ENCODE measurements around the gene TMEM266.

TMEM266 gene

DNA sequence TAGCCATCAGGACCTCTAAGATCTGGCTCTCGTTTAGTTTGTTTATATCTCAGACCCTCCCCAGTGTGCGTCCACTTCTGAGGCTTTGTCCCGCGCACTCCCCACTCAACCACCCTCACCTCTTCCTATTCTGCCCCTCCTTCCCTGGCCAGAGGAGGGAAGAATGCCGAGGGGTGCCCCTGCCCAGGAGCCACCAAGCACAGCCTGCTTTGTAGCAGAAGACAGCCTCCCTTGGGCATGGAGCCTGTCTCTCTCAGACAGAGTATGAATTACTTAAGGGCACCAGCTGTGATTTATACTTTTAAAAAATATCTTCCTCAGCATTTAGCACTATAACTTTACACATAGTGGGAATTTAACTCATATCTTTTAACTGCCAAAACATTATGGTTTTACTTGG, 6.0 kb downstream of the TMEM266 start:
- DNase-seq (ENCODE audit: low read depth in 4 of 4, low spot score in 1 of 4) = no peak

DNA sequence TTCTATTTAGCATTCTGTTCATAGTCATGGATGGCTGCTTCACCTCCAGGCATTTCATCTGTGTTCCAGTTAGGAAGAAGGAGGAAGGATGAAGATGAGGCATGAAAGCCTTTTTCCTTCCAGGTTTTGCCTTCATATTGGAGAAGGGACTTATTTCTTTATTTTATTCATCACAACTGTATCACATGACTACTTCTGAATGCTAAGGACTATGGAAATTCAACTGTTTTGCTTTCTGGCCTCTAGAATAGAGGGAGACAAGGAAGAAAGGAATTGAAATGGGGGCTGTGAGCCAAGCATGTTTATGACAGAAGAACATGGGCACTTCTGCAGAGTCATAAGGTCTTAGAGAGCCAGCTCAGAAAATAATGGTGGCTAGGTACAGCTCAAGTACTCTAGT, 10.4 kb downstream of the TMEM266 start:
- no peak for DNase-seq (ENCODE audit: low read depth in 4 of 4, low spot score in 1 of 4)

DNA sequence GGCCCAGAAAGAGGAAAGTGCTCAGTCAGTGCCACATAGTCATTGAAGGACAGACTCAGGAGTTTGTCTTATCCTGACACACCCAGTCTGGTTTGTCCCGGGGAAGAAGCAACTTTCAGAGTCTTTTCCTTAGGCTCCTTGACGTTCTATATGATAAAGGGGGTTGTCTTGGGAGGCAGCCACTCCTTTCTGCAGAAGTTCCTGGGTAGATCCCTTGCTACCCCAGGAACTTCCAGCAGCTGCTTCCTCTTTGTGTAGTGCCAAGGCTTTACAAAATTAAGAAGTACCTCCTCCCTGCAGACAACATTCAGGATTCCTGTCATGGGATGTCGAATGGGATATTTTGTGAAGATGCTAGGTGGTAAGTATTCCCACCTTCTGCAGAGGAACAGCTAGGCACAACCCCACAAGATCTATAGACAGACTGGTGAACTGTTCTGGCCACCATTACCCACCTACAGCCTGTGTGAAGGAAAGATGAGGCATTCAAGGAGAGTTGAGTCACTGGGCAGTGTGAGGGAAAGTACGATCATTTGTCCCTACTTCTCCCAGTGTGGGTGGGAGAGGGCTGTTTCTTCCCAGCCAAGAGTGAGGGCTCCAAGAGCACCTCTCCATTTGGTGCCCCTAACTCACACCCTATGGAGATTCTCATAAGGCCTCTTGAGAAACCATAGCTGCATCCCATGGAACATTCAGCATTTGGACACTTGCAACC, 11.3 kb downstream of the TMEM266 start:
- DNase-seq (ENCODE audit: low read depth in 4 of 4, low spot score in 1 of 4) = no peak

DNA sequence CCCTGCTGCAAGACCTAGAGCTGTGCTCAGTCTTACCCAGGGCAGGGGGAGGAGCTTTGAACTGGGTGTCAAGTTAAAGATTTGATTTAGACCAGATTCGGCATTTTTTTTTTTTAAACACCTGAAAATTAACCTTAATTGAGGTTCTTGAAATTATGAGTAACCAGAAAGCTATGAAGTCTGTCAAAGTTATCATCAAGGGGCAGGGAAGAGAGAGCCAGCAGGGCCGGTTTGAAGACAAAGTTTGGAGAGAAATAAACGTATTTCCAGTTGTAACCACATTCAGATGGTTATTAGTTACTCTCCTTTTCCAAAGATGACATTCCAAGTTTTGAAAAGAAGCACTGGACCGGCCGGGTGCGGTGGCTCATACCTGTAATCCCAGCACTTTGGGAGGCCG, 12.0 kb downstream of the TMEM266 start:
- no peak for DNase-seq (ENCODE audit: low read depth in 4 of 4, low spot score in 1 of 4)

DNA sequence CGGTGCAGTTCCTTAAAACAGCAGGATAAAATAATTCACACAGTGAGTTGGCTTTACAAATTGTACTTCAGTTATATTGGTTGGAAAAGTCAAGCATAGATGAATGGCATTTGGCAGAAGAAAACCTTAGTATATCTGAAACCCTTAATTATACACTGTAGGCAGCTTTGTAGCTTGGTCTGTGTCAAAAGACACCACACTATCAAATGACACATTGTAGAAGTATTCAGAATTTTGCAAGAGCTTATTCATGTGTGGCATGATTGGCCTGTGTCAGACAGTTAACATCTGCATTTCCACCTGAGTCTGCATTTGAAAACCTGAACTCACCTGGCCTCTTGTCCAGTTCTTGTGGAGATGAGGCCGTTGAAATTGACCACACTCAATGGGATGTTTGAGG, 13.8 kb downstream of the TMEM266 start:
- DNase-seq (ENCODE audit: low read depth in 4 of 4, low spot score in 1 of 4) = no peak

DNA sequence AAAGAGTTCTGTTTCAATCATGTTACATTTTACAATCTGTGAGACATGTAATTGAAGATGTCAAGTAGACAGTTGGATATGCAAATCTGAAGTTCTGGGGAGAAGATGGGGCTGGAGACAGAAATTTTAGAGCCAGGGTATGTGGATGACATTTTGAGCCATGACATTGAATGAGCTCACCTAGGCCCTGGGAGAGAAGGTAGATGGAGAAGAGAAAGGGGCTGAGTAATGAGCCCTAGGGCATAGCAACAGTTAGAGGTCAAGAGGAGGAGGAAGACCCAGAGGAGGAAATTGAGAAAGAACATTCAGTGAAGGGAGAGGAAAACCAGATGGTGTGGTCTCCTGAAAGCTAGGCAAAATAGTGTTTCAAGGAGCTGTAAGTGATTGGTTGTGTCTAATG, 15.3 kb downstream of the TMEM266 start:
- DNase-seq (ENCODE audit: low read depth in 4 of 4, low spot score in 1 of 4) = no peak

DNA sequence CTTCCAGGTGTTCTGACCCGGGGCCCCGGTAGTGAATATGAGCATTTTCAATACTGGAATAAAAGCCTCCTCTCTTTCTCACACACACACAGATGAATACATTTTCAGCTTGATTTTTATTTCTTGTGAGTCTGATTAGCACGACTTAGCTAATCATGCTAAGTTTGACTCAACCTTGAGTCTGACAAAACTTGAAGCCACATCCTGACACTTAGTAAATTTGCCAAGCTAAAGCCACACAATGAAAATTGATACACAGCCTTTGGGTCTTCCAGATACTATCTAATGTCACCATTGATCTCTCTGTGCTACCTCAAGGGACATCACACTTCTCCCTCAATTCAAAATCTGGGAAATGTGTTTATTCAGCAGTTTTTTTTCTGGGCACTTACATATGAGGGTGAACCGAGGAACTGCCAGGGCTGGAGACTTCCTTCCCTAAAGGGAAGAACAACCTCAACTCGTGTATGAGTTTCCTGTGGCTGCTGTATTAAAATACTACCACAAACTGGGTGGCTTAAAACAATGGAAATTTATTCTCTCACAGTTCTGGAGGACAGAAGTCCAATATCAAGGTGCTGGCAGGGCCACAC, 18.6 kb downstream of the TMEM266 start:
- DNase-seq (ENCODE audit: low read depth in 4 of 4, low spot score in 1 of 4) = no peak

DNA sequence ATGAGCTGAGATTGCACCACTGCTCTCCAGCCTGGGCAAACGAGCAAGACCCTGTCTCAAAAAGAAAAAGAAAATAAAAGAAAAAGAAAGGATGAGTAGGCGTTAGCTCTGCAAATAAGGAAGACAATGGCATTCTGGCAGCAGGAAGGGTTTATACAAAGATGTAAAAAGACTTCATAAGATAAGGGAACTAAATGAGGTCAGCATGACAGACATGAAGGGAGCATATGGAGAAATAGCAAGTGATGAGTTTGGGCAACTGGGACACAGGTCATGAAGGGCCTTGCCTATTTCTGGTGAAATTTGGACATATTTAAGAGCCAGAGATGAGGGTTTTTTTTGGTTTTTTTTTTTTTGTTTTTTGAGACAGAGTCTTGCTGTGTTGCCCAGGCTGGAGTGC, 24.5 kb downstream of the TMEM266 start:
- DNase-seq (ENCODE audit: low read depth in 4 of 4, low spot score in 1 of 4) = no peak

DNA sequence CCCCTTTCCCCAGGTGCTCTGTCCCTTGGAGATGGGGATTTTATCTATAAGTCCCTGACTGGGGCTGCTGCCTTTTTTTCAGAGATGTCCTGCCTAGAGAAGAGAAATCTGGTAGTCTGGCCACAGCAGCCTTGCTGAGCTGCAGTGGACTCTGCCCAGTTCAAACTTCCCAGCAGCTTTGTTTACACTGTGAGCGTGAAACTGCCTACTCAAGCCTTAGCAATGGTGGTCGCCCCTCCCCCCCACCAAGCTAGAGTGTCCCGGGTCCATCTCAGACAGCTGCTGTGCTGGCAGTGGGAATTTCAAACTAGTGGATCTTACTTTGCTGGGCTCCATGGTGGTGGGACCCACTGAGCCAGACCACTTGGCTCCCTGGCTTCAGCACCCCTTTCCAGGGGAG, 38.9 kb downstream of the TMEM266 start:
- DNase-seq (ENCODE audit: low read depth in 4 of 4, low spot score in 1 of 4) = no peak

DNA sequence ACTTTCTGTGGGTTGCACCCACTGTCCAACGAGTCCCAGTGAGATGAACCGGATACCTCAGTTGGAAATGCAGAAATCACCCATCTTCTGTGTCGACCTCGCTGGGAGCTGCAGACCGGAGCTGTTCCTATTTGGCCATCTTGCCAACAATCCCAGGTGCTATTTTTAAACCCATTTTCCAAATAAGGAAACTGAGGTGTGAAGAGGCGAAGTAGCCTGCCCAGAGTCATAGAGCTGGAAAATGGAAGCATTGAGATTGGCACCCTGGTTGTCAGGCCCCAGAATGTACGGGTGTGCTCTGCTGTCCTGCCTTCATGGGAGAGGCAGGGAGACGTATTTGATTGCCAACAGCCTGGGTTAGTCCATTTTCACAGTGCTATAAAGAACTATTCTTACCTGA, 39.6 kb downstream of the TMEM266 start:
- no peak for DNase-seq (ENCODE audit: low read depth in 4 of 4, low spot score in 1 of 4)

DNA sequence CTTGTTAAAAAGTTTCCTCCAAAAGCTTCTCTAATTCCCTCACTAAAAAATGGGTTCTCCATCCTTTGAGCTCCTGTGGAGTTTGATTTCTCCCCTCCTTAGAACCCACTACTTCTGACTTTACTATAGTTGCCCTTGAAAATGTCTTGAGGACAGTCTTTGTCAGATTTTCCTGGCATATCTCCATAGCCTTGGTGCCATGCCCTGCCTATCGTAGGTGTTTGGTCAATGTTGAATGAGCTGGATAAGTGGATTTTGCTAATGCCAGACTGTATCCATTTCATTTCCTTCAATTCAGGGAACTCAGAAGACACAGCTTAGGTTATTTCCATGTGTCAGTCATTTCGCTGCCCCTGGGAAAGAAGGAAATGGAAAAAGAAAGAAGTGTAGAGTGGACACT, 40.6 kb downstream of the TMEM266 start:
- DNase-seq (ENCODE audit: low read depth in 4 of 4, low spot score in 1 of 4) = no peak

DNA sequence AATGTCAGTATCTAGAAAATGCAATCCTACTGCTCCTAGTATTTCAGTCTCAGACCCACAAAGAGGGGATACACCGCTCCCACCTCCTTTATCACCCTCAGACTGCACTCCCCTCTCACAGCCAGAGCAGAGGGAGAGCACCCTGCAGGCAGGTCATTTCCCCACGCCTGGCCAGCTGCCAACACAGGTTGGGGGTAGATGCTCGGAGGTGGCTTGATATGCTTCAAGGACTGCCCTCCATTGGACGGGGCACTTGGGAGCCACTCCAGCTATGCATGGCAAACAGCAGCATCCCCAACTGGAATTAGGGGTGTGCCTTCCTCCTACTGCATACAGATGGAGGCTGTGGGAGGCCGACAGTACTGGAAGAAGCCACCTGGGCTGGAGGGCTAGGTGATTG, 41.9 kb downstream of the TMEM266 start:
- no peak for DNase-seq (ENCODE audit: low read depth in 4 of 4, low spot score in 1 of 4)

DNA sequence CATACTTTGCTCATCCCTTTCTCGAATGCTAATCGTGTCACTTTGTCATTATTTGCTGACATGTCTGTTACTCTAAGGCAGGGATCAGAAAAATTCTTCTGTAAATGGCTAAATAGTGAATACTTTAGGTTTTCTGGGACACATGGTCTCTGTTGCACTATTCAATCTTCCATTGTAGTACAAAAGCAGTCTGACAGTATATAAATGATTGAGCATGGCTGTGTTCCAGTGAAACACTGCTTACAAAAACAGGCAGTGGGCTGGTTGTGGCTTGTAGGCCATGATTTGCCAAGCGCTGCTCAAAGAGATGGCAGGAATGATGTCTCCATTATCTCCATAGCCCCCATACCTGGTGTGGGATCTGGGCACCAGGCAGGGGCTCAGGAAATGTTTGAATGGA, 45.6 kb downstream of the TMEM266 start:
- DNase-seq (ENCODE audit: low read depth in 4 of 4, low spot score in 1 of 4) = no peak

DNA sequence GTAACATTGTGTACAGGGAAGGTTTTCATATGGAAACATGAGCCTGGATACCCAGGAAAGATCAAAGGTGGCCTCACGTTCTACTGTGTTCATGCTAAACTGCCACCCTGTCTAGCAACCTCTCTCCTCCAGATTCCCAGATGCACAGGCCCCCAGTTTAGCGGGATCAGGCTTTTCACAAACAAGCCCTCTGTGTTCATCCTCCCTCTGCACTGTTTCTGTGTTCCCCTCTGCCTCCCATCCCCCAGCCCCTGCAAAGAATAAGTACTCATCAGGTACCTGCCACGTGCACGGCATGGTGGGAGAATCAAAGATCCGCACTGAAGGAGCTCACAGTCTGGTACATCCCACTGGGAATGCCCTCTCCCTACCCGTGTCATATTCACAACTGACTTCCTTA, 46.1 kb downstream of the TMEM266 start:
- no peak for DNase-seq (ENCODE audit: low read depth in 4 of 4, low spot score in 1 of 4)

DNA sequence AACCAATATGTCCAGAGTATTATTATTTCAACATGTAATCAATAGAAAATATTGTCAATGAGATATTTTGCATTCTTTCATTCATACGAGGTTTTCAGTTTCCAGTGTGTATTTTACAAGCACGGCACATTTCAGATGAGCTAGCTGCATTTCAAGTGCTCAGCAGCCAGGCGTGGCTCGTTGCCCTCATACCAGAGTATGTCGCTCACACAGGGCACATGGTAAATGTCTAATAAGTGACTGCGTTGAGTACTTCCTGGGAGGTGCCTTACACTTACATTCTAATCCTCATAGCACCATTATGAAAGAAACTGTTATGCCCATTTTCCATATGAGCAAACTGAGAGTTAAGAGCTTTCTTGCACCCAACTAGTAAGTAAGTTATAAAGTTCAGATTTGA, 47.4 kb downstream of the TMEM266 start:
- no peak for DNase-seq (ENCODE audit: low read depth in 4 of 4, low spot score in 1 of 4)

DNA sequence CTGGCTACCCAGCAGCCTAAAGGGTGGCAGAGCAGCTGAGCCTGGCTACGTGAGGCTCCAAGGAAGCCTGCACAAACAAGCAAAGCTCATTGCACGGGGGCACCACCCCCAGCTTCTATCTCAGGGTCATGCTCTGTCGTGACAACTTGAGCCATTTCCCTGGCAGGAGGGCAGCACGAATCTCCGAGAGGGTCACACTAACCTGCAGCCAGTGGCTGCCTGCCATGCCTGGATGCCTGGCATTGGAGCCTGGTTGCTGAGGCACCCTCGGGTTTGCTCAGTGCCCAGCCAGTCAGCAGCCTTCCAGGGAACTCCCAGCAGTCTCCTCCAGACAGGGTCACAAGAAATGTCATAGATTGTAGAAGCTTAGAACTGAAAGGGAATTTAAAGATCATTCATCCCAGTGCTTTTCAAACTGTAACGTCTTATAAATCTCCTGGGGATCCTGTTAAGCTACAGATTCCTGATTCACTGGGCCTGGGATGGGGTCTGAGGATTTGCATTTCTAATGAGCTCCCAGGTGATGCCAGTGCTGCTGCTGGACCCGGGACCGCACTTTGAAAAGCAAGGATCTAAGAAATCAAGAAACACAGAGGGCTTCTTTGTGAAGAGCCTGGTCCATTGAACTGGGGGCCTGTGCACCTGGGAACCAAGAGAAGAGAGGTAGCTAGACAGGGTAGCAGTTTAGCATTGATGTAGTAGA, 48.4 kb downstream of the TMEM266 start:
- DNase-seq (ENCODE audit: low read depth in 4 of 4, low spot score in 1 of 4) = no peak

DNA sequence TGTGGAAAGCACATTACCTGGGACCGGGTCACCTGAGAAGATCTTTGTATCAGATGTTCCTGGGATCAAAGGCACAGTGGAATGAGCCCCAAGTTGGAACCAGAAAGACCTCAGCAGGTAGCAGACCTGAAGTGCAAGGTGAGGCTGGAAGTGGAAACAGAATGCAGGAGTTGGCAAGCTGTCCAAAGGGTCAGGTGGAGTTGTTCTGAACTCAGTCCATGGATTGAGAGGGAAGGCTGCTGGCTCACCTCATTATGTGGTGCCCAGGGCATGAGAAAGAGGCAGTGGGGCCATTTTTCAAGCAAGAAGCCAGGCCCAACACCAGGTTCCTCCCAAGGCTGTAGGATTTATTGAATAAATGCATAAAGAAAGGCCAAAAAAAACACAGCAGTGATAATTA, 49.3 kb downstream of the TMEM266 start:
- DNase-seq (ENCODE audit: low read depth in 4 of 4, low spot score in 1 of 4) = no peak

DNA sequence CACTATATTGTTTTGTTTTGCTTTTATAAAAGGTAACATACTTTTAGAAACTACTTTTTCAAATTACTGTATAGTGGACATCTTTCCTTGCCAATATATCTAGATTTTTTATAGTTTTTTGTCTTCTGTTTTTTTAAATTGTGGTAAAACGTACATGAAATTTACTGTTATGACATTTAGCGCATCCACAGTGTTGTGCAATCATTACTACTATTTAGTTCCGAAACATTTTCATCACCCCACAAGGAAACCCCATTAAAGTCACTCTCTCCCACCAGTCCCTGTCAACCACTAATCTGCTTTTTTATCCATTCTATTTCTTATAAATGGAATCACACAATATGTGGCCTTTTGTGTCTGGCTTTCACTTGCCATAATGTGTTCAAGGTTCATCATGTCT, 54.8 kb downstream of the TMEM266 start:
- DNase-seq (ENCODE audit: low read depth in 4 of 4, low spot score in 1 of 4) = no peak

DNA sequence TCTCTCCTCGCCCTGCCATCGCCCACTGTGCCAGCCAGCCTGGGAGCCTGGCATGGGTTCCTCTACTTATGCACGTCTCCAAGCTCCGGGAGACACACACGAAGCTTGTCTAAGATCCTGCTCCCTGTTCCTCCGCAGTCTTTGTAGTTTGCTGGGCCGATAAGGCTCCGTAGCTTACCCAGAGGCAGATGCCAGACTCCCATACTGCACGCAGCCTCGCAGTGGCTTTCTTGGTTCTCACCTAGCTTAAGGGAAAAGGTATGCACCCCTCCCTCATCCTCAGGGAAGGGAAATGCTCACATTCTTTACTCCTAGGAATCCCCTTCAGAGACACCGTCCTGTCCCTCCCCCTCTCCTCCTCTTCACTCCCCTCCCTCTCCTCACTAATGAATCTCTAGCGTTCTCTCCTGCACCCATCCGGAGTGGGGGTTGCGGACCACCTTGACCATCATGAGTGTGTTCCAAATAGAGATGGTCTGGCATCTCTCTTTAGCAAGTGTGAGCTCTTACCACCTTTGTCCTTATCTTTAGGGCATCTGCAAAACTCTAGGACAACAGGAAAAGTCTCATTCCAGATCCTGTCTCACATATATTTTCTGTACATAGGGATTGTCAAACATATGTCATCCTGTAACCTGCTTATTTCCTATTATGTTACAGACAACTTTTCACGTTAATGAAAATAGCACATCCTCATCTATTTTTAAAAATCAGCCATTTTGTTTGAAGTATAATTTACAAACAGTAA, 56.5 kb downstream of the TMEM266 start:
- no peak for DNase-seq (ENCODE audit: low read depth in 4 of 4, low spot score in 1 of 4)

DNA sequence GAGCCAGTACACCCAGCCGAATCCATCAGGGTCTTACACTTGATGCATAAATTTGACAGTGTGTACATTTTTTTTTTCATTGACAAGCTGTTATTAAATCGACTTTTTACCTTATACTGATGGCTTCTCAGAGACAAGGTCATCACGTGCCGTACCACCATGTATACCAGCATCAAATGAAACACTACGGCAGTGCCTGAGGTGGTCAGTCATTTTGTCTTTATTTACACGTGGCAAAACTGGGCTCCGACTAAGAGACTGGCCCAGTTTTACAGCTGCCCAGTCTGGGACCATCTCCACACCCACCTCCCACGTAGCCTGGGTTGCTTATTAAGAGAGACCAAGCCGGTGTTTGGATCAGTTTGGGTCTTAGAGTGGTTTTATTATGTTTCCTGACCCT, 57.4 kb downstream of the TMEM266 start:
- no peak for DNase-seq (ENCODE audit: low read depth in 4 of 4, low spot score in 1 of 4)

DNA sequence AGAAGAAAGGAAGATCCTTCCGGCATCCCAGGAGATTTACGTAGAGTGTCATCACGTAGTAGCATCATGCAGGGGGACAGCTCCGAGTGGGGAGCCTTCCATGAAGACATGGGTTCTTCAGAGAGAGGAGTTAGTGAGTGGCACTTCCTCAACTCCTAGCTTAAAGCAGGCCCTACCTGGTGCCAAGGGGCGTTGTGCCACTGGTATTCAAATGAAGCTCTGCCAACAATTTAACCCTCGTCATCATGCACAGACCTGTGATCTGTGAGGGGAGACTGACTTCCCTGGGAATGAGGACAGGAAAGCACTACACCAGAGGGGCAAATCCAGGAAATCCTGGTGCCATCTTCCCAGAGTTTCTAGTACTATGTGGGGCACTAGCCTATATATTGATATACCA, 59.0 kb downstream of the TMEM266 start:
- no peak for DNase-seq (ENCODE audit: low read depth in 4 of 4, low spot score in 1 of 4)

DNA sequence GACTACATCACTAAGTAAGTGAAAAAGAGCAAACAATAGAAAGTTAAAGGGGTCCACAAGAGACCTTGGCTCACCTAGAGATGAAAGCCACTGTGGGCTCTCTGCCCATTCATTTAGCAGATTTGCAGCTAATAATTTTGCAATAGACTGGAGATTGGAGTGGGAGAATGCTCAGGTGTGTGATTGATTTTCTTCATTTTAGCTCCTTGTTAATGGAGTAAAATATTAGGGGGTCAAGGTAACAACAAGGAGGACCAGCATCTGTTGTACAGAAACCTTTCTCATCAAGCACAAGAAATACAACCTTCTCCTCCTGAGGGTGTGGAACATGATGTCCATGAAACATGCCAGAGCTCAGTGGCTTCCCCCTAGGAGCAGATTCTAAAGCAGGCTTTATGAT, 63.2 kb downstream of the TMEM266 start:
- no peak for DNase-seq (ENCODE audit: low read depth in 4 of 4, low spot score in 1 of 4)

Data from stimulated activated CD4-positive, alpha-beta T cell treated with anti-CD3 and anti-CD28 coated beads, Interleukin-1b, Interleukin-23, amount 100 ng/mL, for 24 hours (primary cell).